Upper lobe of right lung (tissue), 1 donor: ENCODE measurements around the gene HS3ST2. TPM values are rescaled to one million over a fixed set of nuclear protein-coding genes. Genes with fewer than 3 reads are reported as not detected.

Experiments
- ATAC-seq: fragments of 200-7000 bp; cut with Tn5 transposase; one replicate; pipeline ENCODE4 v1.9.1; 2020; ENCODE audit warnings: mild to moderate bottlenecking, moderate library complexity
- DNase-seq: peaks from one replicate; pipeline ENCODE4 v3.0.0-alpha.2; 2020
- H3K27ac ChIP-seq: fragments of 200-600 bp; one replicate; pipeline ENCODE4 v1.8.0; 2022
- H3K27me3 ChIP-seq: fragments of 200-600 bp; one replicate; pipeline ENCODE4 v1.8.0; 2022; ENCODE audit warnings: mild to moderate bottlenecking
- H3K36me3 ChIP-seq: fragments of 200-600 bp; one replicate; pipeline ENCODE4 v1.8.0; 2022
- H3K4me1 ChIP-seq: fragments of 200-600 bp; one replicate; pipeline ENCODE4 v1.8.0; 2022
- H3K4me3 ChIP-seq: fragments of 200-600 bp; one replicate; pipeline ENCODE4 v1.8.0; 2022; ENCODE audit warnings: mild to moderate bottlenecking
- H3K9me3 ChIP-seq: fragments of 200-600 bp; one replicate; pipeline ENCODE4 v1.8.0; 2022
- CTCF ChIP-seq: fragments of 200-600 bp; IDR thresholded peaks from one replicate; pipeline ENCODE4 v1.8.0; 2022; ENCODE audit warnings: antibody characterized with exemption
- intact Hi-C: fragments of 100-400 bp; cut with DNase I; formaldehyde crosslinking; loops from one replicate; pipeline ENCODE4 v1.11.0; 2022
- total RNA-seq: library from RNA; stranded (reverse); fragmentation: NEBNext Ultra II Directional; extraction: Animal tissue kit (Norgen Biotek cat#: 25700); gene quantifications from one replicate; pipeline ENCODE4 v1.2.1, GENCODE V29; 2021
- donor health status: DM: no; HTN: yes; CAD: no; lungs with severe emphysema.

HS3ST2 gene
- total RNA-seq, 1 donor from 2014 or later = 9.6 TPM

- Histone ChIP-seq H3K27me3 (no peaks in the 10 kb centered on the region), H3K9me3 (no peaks in the 10 kb centered on the region), H3K4me1 (no peaks in the 10 kb centered on the region), H3K27ac (no peak overlapping the region), H3K36me3 (no peaks in the 10 kb centered on the region), H3K4me3 (no peak overlapping the region)
- intact Hi-C loops = no loop called here
- ATAC-seq (no peak), DNase-seq (no peak)
- no peak for TF ChIP-seq CTCF
Measured at GRCh38 chr16:22797551-22797950, 16.4 kb upstream of the HS3ST2 start.

GRCh38 chr16:22799113-22799512 is 14.8 kb upstream of the HS3ST2 start:
- no peak for TF ChIP-seq CTCF
- Histone ChIP-seq H3K36me3 (no peaks in the 10 kb centered on the region), H3K9me3 (no peaks in the 10 kb centered on the region), H3K27me3 (no peaks in the 10 kb centered on the region), H3K4me3 (no peak overlapping the region), H3K4me1 (no peaks in the 10 kb centered on the region), H3K27ac (no peak overlapping the region)
- ATAC-seq = no peak
- no peak for DNase-seq
- intact Hi-C loops = no loop called here

GRCh38 chr16:22804893-22805292 is 9.1 kb upstream of the HS3ST2 start:
- TF ChIP-seq CTCF = no peak
- ATAC-seq (no peak), DNase-seq (no peak)
- intact Hi-C loops = no loop called here
- no peaks in the 10 kb centered on the region for H3K4me1 ChIP-seq
- no peak overlapping the region for H3K4me3 ChIP-seq
- no peak overlapping the region for H3K27ac ChIP-seq
- H3K9me3 ChIP-seq = no peaks in the 10 kb centered on the region
- peaks cover 5% of the 10 kb centered on the region for H3K27me3 ChIP-seq
- H3K36me3 ChIP-seq = no peaks in the 10 kb centered on the region

- no peak overlapping the region for H3K27ac ChIP-seq
- no peaks in the 10 kb centered on the region for H3K36me3 ChIP-seq
- intact Hi-C loops = no loop called here
- DNase-seq = no peak
- peaks cover 5% of the 10 kb centered on the region for H3K27me3 ChIP-seq
- ATAC-seq = no peak
- H3K9me3 ChIP-seq = no peaks in the 10 kb centered on the region
- H3K4me1 ChIP-seq = no peaks in the 10 kb centered on the region
- H3K4me3 ChIP-seq = no peak overlapping the region
- TF ChIP-seq CTCF = no peak
Measured at GRCh38 chr16:22805326-22805725, 8.6 kb upstream of the HS3ST2 start.

GRCh38 chr16:22806811-22807210 is 7.2 kb upstream of the HS3ST2 start:
- Histone ChIP-seq H3K27ac (no peak overlapping the region), H3K4me1 (no peaks in the 10 kb centered on the region)

More at GRCh38 chr16:22806811-22807210, 7.2 kb upstream of the HS3ST2 start:
- Histone ChIP-seq H3K36me3 (no peaks in the 10 kb centered on the region), H3K27me3 (peaks cover 5% of the 10 kb centered on the region), H3K4me3 (no peak overlapping the region), H3K9me3 (no peaks in the 10 kb centered on the region)
- intact Hi-C loops = no loop called here
- no peak for TF ChIP-seq CTCF
- ATAC-seq (no peak), DNase-seq (no peak)
